ENCODE measurements around the gene NPDC1. TPM values are rescaled to one million over a fixed set of nuclear protein-coding genes. Genes with fewer than 3 reads are reported as not detected.
A peak's percentile ranks its signal among the peaks of the same experiment; 100 is the strongest.

NPDC1 gene
- total and polyA plus RNA-seq, 2 donors (not counting 1 experiment from before 2014, with no cell fraction given), result 0.17 to 0.19 TPM

- ATAC-seq (ENCODE audit: low read depth) (no peak), DNase-seq (no peak)
- no peak overlapping the region for H3K9ac ChIP-seq (ENCODE audit: low read length)
- peaks cover 0 to 37% (median 0%) of the 10 kb centered on the region in 3 donors for H3K9me3 ChIP-seq (ENCODE audit: control extremely low read depth in 1 of 3, control insufficient read depth in 2 of 3, insufficient read depth in 1 of 3, low read length in 2 of 3)
- intact Hi-C loops (cut with micrococcal nuclease), result no loop called here
- peaks cover 0 to 70% (median 43%) of the 10 kb centered on the region in 4 experiments for H3K27me3 ChIP-seq (replicated peaks in 1 of 4; ENCODE audit: control extremely low read depth in 1 of 4, control insufficient read depth in 3 of 4, insufficient read depth in 4 of 4, low read length in 3 of 4)
- H3K27ac ChIP-seq (ENCODE audit: low read length in 2 of 2), result no peak overlapping the region
- CTCF ChIA-PET, result interaction anchor here (1.0 to 2.4 kb wide), 6 partner anchors 8 to 23 kb away, joined by 3 to 12 read pairs (median 6); partner anchors contain the start of gene ABCA2
- 7% methylated on average over 16 of the region's 18 CpGs for WGBS (ENCODE audit: insufficient coverage)
- no peak overlapping the region for H2AFZ ChIP-seq (ENCODE audit: insufficient read depth, low read depth, low read length, poor library complexity, severe bottlenecking)
- no peaks in the 10 kb centered on the region for H3K36me3 ChIP-seq (replicated peaks in 1 of 2; ENCODE audit: control extremely low read depth in 1 of 2, control insufficient read depth in 1 of 2, extremely low read depth in 1 of 2, insufficient read depth in 2 of 2, low read length in 1 of 2)
- peaks cover 5% of the 10 kb centered on the region for H4K20me1 ChIP-seq (ENCODE audit: control insufficient read depth, insufficient read depth, low read length, poor library complexity, severe bottlenecking)
- H3K4me1 ChIP-seq (ENCODE audit: control insufficient read depth in 2 of 2, insufficient read depth in 2 of 2, low read length in 2 of 2), result peaks cover 24 to 42% of the 10 kb centered on the region in 2 donors
- Mint-ChIP-seq H3K27ac (no peak overlapping the region), H3K27me3 (peaks cover 12% of the 10 kb centered on the region), H3K4me1 (peaks cover 10% of the 10 kb centered on the region), H3K9me3 (ENCODE audit: insufficient read depth) (no peaks in the 10 kb centered on the region), H3K4me3 (peak overlapping the region; percentile 41)
- H3K4me3 ChIP-seq (ENCODE audit: control extremely low read depth in 1 of 5, extremely low read depth in 1 of 5, insufficient read depth in 1 of 5, low read depth in 2 of 5, low read length in 4 of 5), result no peak overlapping the region
- POLR2A ChIA-PET, result interaction anchor here (0.6 kb wide), 1 partner anchor 27 kb away, joined by 4 read pairs; no protein-coding TSS in a partner anchor
- no peaks in the 10 kb centered on the region for H3K79me2 ChIP-seq (ENCODE audit: control insufficient read depth, insufficient read depth, low read length)
- peak overlapping the region; percentile 85 for H3K4me2 ChIP-seq (replicated peaks; ENCODE audit: low read depth, low read length, poor library complexity, severe bottlenecking)
- TF ChIP-seq EZH2 (IDR thresholded peaks at IDR 0.05; ENCODE audit: borderline replicate concordance, insufficient read depth, low read depth, low read length, poor library complexity, severe bottlenecking), result no peak
These were observed 1.3 kb downstream of the NPDC1 start for GRCh38 chr9:137044502-137045177.

GRCh38 chr9:137044037-137044436, 1.9 kb downstream of the NPDC1 start:
- POLR2A ChIA-PET, result no interaction called here
- CTCF ChIA-PET, result interaction anchor here (1.0 to 2.4 kb wide), 5 partner anchors 9 to 27 kb away, joined by 3 to 12 read pairs (median 7); partner anchors contain the start of gene ABCA2
- Histone ChIP-seq H3K27ac (ENCODE audit: low read length in 2 of 2) (no peak overlapping the region), H3K4me2 (replicated peaks; ENCODE audit: low read depth, low read length, poor library complexity, severe bottlenecking) (peak overlapping the region; percentile 85), H3K4me1 (ENCODE audit: control insufficient read depth in 2 of 2, insufficient read depth in 2 of 2, low read length in 2 of 2) (peaks cover 24 to 42% of the 10 kb centered on the region in 2 donors), H4K20me1 (ENCODE audit: control insufficient read depth, insufficient read depth, low read length, poor library complexity, severe bottlenecking) (peaks cover 5% of the 10 kb centered on the region), H3K27me3 (replicated peaks in 1 of 4; ENCODE audit: control extremely low read depth in 1 of 4, control insufficient read depth in 3 of 4, insufficient read depth in 4 of 4, low read length in 3 of 4) (peaks cover 0 to 64% (median 40%) of the 10 kb centered on the region in 4 experiments), H3K4me3 (ENCODE audit: control extremely low read depth in 1 of 5, extremely low read depth in 1 of 5, insufficient read depth in 1 of 5, low read depth in 2 of 5, low read length in 4 of 5) (no peak overlapping the region), H3K79me2 (ENCODE audit: control insufficient read depth, insufficient read depth, low read length) (no peaks in the 10 kb centered on the region), H3K36me3 (replicated peaks in 1 of 2; ENCODE audit: control extremely low read depth in 1 of 2, control insufficient read depth in 1 of 2, extremely low read depth in 1 of 2, insufficient read depth in 2 of 2, low read length in 1 of 2) (no peaks in the 10 kb centered on the region), H3K9ac (ENCODE audit: low read length) (no peak overlapping the region), H3K9me3 (ENCODE audit: control extremely low read depth in 1 of 3, control insufficient read depth in 2 of 3, insufficient read depth in 1 of 3, low read length in 2 of 3) (peaks cover 0 to 37% (median 0%) of the 10 kb centered on the region in 3 donors), H2AFZ (ENCODE audit: insufficient read depth, low read depth, low read length, poor library complexity, severe bottlenecking) (no peak overlapping the region)
- Mint-ChIP-seq H3K4me1 (peaks cover 10% of the 10 kb centered on the region), H3K27ac (no peak overlapping the region), H3K4me3 (no peak overlapping the region), H3K27me3 (peaks cover 9% of the 10 kb centered on the region), H3K9me3 (ENCODE audit: insufficient read depth) (no peaks in the 10 kb centered on the region)
- 61% methylated on average over 12 of the region's 12 CpGs for WGBS (ENCODE audit: insufficient coverage)
- no peak for TF ChIP-seq CTCF (IDR thresholded peaks at IDR 0.05)
- no peak for TF ChIP-seq EZH2 (IDR thresholded peaks at IDR 0.05; ENCODE audit: borderline replicate concordance, insufficient read depth, low read depth, low read length, poor library complexity, severe bottlenecking)
- DNase-seq (no peak), ATAC-seq (ENCODE audit: low read depth) (no peak)
- intact Hi-C loops (cut with micrococcal nuclease), result no loop called here

Measured in B cell (primary cell).